Activated CD4-positive, alpha-beta T cell treated with anti-CD3 and anti-CD28 coated beads for 48 hours (primary cell): ENCODE results near the gene CCDC34.

Source experiments
- DNase-seq: peaks from one replicate; pipeline ENCODE4 v3.0.0-alpha.2; 2020

Gene CCDC34

DNA sequence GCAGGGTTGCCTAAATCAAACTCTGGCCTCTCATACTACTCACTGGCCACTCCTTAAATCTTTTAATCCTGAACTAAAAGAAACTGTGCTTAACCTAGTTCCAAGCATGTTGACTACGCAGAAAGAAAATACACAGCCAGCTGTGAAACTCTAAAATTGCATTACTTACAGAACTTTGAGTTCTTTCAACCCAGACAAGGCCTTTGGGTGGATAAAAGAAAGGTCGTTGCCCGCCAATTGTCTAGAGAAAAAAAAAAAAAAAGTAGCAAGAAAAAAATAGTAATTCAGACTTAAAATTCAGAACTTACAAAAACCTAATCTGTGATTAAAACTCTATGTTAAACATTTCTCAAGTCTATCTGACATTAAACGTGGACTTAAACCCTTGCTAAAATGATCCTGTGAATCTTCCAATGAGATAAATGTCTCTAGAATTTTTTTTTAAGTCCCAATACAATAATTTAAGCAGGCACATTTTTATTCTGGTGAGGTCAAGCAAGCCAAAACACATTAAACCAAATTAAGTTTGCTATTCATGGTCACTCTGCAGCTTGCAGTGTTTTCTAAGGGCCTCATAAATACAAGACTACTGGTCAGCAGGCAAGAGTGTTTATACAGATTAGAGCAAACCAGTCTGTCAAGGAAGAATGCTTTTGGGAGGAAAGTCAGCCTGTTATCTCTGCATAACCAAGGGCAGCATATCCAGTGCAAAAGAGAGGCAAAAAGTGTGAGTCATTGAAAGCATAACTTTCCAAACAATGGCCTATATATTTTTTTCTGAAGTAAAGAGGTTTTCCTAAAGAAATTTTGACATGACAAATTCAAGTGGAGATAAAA lies 29.5 kb upstream of the CCDC34 start:
- DNase-seq = no peak

- DNase-seq = no peak
Measured at GRCh38 chr11:27391331-27392015, 28.5 kb upstream of the CCDC34 start.

- no peak for DNase-seq
Measured at GRCh38 chr11:27390318-27391295, 27.6 kb upstream of the CCDC34 start.

GRCh38 chr11:27388869-27389268 lies 25.9 kb upstream of the CCDC34 start:
- DNase-seq = no peak

DNA sequence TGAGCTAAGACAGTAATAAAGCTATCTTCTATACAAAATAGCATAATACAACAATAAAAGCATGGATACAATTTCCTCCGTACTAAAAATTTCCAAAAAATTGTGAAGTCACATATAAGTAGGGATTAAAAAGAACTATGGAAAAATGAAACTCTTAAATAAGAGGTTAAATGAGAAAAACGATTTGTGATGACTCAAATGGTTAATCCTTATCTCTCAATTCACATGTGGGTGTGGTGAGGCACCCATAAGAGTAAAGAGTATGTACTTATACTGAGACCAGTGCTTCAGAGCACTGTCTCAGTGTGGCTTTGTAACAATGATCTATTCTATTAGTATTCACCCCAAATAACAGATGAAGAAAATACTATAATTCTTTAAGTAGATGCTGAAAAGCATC lies 25.0 kb upstream of the CCDC34 start:
- no peak for DNase-seq

DNA sequence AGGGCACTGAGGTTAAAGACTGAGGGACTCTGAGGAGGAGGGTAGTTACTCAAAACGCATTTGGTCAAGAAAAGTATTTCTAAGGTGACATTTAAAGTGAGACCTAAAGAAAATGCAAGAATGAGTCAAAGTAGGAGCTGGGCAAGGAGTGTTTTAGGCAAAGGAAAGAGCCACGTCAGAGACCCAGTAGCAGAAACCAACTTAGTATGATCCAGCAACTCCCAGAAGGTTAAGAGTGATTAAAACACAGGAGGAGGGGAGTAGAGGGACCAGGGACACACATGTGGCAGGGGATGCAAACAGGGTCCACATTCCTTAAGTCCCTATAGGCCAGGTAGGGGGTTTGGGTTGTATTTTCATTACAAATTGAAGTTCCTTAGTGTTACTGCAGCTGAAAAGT lies 24.3 kb upstream of the CCDC34 start:
- DNase-seq = no peak

DNA sequence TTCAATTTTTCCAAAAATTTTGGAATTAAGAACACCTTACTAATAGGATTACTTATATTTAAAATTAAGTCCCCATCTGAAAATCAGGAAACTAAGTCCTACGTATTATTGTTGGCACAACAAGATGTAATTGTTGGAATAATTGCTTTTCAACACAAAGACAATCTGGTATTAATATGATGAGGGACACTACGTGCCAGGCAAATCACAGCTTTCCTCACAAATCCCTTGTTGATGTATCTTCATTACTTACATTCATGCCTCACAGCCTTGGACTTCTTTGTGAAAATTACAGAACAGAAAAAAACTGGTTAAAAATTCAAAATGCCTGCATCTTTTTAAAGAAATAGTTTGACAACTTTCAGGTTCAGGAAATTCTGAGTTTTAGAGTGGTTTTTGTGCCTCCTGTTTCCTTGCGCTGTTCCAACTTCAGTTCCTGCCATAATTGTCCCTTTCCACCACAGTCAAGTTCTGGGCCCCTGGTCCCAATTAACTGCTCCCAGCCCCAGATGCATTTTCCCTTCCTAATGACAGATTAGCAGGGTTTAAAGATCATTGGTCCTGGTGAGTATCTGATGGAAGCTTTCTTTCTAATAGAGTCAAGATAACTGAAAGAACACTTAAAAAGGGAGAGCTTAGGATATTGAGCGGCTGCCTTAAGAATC lies 23.3 kb upstream of the CCDC34 start:
- DNase-seq = no peak

- no peak for DNase-seq
Measured at GRCh38 chr11:27385245-27385644, 22.2 kb upstream of the CCDC34 start.

DNA sequence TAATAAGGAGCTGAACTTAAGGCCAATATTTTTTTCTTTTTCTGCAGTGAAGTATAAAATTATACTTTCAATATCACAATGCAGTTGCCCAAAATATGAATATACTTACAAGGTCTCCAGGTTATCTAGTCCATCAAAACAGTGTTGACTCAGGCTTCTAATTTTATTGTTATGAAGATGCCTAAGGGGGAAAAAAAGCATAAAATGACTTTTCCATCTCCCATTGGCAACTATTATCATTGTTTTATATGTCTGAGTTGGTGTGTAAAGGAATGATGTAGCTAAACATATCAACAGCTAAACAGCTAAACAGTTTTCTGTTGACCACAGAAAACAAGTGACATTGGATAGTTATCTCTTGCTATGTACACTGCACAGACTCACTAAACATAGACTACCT lies 21.2 kb upstream of the CCDC34 start:
- no peak for DNase-seq

- no peak for DNase-seq
Measured at GRCh38 chr11:27383645-27384044, 20.6 kb upstream of the CCDC34 start.

- DNase-seq = no peak
Measured at GRCh38 chr11:27381238-27381666, 18.2 kb upstream of the CCDC34 start.

DNA sequence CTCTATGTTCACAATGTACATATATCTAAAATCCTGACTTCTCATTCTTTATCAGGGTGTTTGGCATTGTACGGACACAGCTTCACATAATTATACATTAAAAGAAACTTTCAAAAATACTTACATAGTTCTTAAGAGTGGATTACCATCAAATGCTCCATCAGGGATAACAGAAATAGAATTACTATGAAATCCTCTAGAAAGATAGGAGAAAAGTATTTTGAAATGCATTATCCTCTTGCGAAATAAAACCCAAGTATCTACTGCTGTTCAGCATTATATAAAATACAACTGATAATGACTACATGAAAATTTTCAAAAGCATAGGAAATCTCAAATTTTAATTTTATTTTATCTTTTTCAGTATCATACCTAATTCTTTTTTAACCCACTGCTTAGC lies 17.8 kb upstream of the CCDC34 start:
- DNase-seq = no peak

DNA sequence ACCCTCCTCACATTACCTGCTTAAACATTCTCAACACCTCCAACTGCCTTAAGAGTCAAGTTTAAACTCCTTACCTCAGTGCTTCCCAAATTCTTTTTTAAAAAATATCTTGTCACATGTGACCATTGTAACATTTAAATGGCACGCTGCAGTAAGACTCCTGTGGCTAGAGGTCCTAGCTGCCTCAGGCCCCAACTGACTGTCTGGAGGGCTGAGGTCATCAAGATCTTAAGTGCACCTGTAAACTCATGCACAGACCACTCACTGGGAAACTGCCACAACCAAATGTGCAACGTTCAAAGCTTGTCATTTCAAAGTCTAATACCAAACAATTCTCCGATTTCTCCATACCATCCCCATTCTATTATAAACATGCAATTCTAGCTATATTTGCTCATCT lies 16.4 kb upstream of the CCDC34 start:
- DNase-seq = no peak

DNA sequence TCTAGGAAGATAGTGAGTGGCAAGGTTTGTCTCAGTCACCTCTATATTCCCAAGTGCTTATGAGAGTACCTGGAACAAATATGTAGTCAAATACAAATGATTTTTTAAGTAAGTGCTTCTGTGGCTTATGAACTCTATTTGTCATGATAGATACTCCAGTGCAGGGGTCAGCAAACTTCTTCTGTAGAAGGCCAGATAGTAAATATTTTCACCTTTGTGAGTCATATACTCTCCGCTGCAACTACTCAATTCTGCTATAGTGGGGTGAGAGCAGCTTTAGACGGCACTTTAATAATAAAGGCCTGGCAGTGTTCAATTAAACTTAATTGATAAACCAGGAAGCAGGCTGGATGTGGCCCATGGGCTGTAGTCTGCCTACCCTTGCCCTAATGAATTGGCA lies 12.4 kb upstream of the CCDC34 start:
- no peak for DNase-seq

- DNase-seq = no peak
Measured at GRCh38 chr11:27373856-27374602, 11.0 kb upstream of the CCDC34 start.

DNA sequence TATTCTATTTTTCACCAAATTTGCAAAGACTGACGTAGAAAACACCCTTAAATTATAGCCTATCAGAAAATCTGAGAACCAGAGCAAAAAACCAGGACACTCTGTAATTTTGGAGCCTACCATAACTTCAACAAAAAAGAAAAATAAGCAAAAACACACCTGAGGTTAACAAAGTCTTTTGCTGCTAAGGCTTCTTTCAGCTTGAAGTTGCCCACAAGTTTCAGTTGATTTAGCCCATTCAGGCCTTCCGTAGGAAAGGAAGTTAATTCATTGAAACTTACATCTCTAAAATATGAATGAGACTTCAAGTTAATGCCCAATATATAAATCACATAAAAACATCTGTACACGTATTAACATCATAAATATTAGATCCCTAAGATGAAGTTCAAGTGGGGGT lies 10.4 kb upstream of the CCDC34 start:
- DNase-seq = no peak

DNA sequence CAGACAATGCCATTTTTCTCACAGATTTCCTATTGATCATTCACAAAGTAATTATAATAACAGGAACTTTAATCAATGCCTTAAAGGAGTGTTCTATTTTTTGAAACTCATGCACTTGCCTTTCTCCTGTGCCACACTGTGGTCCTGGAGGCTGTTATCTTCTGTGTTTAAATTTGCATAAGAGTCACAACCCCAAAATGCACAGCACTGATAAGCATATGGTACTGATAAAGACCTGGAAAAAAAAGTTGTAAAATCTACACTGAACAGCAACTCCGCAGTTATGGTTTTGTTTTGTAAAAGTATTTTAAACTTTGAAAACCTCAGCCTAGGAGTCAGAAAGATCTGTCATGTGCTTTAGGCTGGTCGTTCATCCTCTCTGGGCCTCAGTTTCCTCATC lies 9.1 kb upstream of the CCDC34 start:
- DNase-seq = no peak

- DNase-seq = no peak
Measured at GRCh38 chr11:27371489-27371888, 8.5 kb upstream of the CCDC34 start.

GRCh38 chr11:27370374-27370773 lies 7.4 kb upstream of the CCDC34 start:
- no peak for DNase-seq

DNA sequence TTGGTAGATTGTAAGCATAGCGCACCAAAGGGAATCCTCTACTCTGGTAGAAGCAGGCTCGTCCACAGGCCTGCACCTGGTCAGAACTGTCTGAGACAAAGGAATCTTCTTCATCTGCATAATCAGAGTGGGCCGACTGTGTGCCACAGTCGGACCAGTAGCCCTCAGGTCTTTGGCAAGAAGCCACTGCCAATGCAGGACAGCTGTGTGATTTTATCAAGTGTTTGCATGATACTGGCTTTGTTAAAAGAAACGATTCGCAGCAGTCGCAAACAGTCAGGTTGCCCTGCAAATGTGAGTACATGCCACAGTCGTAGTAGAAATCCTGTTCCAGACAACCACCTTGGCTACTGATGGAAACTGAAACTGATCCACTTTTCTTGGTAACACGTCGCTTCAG lies 4.9 kb upstream of the CCDC34 start:
- no peak for DNase-seq

DNA sequence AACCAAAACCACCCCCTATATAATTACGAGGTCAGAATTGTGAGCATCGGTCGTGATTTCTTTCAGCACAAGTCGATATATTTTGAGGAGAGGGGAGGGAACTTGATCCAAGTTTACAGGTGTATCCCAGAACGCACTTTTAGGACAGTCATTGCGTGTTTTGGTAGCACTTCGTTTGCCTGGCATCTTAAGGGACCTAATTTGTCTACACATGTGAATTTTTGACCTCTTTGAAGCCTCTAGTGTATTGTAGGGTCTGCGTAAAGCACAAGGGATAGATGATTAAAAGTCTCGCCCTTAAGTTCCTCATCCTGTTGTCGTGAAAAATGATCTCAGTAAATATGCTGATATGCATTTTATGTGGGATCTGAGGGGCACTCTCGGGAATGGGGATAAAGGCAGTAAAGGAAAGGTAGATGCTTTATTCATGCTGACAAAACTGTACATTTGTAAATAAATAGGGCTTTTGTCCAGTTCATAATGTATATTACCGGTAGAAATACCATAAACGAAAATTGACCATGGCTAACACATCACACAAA lies 632 bp upstream of the CCDC34 start:
- no peak for DNase-seq
